ENCODE results near the gene RIMBP2.

DNA sequence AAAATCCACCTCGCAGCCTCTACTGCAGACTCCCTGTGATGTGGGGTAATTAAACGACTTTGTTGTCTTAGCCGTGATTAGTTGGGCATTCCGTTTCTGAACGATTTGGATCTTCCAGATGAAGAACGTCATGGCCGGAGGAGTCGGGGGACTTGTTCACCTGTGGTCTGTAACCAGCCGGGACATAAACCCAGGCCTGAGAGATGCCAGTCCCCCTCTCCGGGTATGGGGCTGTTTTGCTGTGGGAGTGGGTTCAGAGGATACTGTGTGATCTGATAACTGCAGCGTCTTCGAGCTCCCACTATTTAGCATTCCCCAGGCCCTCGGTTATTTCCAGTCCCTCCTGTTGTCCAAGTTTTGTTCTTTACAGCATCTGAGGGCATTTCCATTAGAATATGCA is 282.3 kb downstream of the RIMBP2 start:
- TF ChIP-seq EP300 (IDR thresholded peaks at IDR 0.05): no peak
- TF ChIP-seq POLR2A (IDR thresholded peaks at IDR 0.05; ENCODE audit: low read depth): no peak
- TF ChIP-seq, protein P1, sequence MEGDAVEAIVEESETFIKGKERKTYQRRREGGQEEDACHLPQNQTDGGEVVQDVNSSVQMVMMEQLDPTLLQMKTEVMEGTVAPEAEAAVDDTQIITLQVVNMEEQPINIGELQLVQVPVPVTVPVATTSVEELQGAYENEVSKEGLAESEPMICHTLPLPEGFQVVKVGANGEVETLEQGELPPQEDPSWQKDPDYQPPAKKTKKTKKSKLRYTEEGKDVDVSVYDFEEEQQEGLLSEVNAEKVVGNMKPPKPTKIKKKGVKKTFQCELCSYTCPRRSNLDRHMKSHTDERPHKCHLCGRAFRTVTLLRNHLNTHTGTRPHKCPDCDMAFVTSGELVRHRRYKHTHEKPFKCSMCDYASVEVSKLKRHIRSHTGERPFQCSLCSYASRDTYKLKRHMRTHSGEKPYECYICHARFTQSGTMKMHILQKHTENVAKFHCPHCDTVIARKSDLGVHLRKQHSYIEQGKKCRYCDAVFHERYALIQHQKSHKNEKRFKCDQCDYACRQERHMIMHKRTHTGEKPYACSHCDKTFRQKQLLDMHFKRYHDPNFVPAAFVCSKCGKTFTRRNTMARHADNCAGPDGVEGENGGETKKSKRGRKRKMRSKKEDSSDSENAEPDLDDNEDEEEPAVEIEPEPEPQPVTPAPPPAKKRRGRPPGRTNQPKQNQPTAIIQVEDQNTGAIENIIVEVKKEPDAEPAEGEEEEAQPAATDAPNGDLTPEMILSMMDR (IDR thresholded peaks at IDR 0.05): no peak
